Measurements from ENCODE around the gene UNC79.

DNA sequence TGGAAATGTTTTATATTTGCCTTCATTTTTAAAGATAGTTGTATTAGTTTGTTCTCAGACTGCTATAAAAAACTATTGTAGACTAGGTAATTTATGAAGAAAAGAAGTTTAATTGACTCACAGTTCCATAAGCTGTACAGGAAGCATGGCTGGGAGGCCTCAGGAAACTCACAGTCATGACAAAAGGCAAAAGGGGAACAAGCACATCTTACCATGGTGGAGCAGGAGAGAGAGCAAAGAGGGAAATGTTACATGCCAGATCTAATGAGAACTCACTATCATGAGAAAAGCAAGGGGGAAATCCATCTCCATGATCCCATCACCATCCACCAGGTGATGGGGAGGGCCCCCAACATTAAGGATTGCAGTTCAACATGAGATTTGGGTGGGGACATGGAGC is 35.5 kb upstream of the UNC79 start:
- no peak for TF ChIP-seq POLR2A (IDR thresholded peaks at IDR 0.05)
- TF ChIP-seq, protein P1, sequence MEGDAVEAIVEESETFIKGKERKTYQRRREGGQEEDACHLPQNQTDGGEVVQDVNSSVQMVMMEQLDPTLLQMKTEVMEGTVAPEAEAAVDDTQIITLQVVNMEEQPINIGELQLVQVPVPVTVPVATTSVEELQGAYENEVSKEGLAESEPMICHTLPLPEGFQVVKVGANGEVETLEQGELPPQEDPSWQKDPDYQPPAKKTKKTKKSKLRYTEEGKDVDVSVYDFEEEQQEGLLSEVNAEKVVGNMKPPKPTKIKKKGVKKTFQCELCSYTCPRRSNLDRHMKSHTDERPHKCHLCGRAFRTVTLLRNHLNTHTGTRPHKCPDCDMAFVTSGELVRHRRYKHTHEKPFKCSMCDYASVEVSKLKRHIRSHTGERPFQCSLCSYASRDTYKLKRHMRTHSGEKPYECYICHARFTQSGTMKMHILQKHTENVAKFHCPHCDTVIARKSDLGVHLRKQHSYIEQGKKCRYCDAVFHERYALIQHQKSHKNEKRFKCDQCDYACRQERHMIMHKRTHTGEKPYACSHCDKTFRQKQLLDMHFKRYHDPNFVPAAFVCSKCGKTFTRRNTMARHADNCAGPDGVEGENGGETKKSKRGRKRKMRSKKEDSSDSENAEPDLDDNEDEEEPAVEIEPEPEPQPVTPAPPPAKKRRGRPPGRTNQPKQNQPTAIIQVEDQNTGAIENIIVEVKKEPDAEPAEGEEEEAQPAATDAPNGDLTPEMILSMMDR (IDR thresholded peaks at IDR 0.05): no peak

All from transverse colon (tissue), 3 donors.